Chondrocyte (in vitro differentiated cells): ENCODE measurements around the gene COMMD4. TPM values are rescaled to one million over a fixed set of nuclear protein-coding genes. Genes with fewer than 3 reads are reported as not detected.

Source experiments
- DNase-seq: peaks from one replicate; pipeline ENCODE4 v3.0.0; 2021; ENCODE audit warnings: mixed read lengths, low spot score
- H3K27ac Mint-ChIP-seq: one replicate; pipeline ENCODE4 v1.8.0; 2021; ENCODE audit warnings: mild to moderate bottlenecking, moderate library complexity, mixed read lengths; ENCODE audit not compliant: unreplicated experiment
- H3K27me3 Mint-ChIP-seq: 2 replicates; pipeline ENCODE4 v1.8.0; 2021; ENCODE audit warnings: low read depth, mixed read lengths
- H3K36me3 Mint-ChIP-seq: 2 replicates; pipeline ENCODE4 v1.8.0; 2021; ENCODE audit warnings: low read depth, mixed read lengths
- H3K4me1 Mint-ChIP-seq: 2 replicates; pipeline ENCODE4 v1.8.0; 2021; ENCODE audit warnings: low read depth, mild to moderate bottlenecking, mixed read lengths
- H3K4me3 Mint-ChIP-seq: one replicate; pipeline ENCODE4 v1.8.0; 2021; ENCODE audit warnings: mild to moderate bottlenecking, moderate library complexity, mixed read lengths; ENCODE audit not compliant: unreplicated experiment
- H3K9me3 Mint-ChIP-seq: 2 replicates; pipeline ENCODE4 v1.8.0; 2021; ENCODE audit warnings: low read depth, mixed read lengths
- total RNA-seq: library from RNA; stranded (reverse); gene quantifications from 3 replicates; pipeline ENCODE4 v1.2.1, GENCODE V29; 2021
- TF ChIP-seq, protein P1 (sequence below): fragments of 200-600 bp; sonication (generic); IDR thresholded peaks from 2 replicates; pipeline ENCODE4 v1.5.0; 2021; ENCODE audit warnings: antibody characterized with exemption, mild to moderate bottlenecking, moderate library complexity

The COMMD4 gene
- total RNA-seq, 1 donor from 2014 or later, result 69.8 TPM

DNA sequence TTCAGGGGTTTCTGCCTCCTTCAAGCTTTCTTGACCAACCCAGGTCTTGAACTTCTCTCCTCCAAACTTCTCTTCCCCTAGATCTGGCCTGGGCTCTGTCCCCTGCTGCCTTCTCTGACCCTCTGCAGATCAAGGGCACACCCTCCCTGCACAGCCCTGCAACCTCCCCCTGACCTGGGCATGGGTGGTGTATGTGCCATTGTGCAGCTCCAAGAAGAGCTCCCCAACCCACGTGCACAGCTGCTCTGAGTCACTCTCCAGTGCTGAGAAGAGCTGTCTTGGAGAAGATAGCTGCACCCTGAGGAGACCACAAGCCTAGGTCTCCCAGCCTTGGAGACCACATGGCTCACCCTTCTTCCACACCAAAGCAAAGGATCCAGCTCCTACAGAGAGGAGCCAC lies 24.5 kb downstream of the COMMD4 start:
- TF ChIP-seq, protein P1, sequence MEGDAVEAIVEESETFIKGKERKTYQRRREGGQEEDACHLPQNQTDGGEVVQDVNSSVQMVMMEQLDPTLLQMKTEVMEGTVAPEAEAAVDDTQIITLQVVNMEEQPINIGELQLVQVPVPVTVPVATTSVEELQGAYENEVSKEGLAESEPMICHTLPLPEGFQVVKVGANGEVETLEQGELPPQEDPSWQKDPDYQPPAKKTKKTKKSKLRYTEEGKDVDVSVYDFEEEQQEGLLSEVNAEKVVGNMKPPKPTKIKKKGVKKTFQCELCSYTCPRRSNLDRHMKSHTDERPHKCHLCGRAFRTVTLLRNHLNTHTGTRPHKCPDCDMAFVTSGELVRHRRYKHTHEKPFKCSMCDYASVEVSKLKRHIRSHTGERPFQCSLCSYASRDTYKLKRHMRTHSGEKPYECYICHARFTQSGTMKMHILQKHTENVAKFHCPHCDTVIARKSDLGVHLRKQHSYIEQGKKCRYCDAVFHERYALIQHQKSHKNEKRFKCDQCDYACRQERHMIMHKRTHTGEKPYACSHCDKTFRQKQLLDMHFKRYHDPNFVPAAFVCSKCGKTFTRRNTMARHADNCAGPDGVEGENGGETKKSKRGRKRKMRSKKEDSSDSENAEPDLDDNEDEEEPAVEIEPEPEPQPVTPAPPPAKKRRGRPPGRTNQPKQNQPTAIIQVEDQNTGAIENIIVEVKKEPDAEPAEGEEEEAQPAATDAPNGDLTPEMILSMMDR, result no peak
- DNase-seq, result no peak
- no peaks in the 10 kb centered on the region for H3K9me3 Mint-ChIP-seq
- H3K4me1 Mint-ChIP-seq, result no peaks in the 10 kb centered on the region
- H3K27ac Mint-ChIP-seq, result peak overlapping the region; percentile 50
- no peaks in the 10 kb centered on the region for H3K27me3 Mint-ChIP-seq
- no peak overlapping the region for H3K4me3 Mint-ChIP-seq
- H3K36me3 Mint-ChIP-seq, result peaks cover 6% of the 10 kb centered on the region

DNA sequence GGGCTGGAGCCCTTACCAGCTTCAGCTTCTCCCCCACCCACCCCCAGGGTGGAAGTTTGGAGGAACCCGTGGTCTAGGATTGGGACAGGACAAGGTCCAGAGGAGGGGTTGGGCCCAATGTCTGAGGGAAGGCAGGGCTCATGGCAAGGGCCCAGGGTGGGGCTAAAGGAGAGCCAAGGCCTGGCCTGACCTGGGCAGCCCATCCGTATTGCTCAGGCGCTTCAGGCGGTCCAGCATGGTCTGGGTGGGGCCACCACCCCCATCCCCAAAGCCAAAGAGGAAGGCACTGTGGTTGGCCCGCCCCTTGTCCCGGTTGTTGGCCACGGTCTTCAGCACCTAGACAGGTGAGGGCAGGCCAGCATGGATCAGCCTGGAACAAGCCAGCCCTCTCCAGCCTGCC lies 25.0 kb downstream of the COMMD4 start:
- Mint-ChIP-seq H3K27me3 (no peaks in the 10 kb centered on the region), H3K4me3 (no peak overlapping the region), H3K36me3 (peaks cover 7% of the 10 kb centered on the region), H3K27ac (no peak overlapping the region), H3K4me1 (no peaks in the 10 kb centered on the region), H3K9me3 (no peaks in the 10 kb centered on the region)
- no peak for DNase-seq
- TF ChIP-seq, protein P1, result no peak

DNA sequence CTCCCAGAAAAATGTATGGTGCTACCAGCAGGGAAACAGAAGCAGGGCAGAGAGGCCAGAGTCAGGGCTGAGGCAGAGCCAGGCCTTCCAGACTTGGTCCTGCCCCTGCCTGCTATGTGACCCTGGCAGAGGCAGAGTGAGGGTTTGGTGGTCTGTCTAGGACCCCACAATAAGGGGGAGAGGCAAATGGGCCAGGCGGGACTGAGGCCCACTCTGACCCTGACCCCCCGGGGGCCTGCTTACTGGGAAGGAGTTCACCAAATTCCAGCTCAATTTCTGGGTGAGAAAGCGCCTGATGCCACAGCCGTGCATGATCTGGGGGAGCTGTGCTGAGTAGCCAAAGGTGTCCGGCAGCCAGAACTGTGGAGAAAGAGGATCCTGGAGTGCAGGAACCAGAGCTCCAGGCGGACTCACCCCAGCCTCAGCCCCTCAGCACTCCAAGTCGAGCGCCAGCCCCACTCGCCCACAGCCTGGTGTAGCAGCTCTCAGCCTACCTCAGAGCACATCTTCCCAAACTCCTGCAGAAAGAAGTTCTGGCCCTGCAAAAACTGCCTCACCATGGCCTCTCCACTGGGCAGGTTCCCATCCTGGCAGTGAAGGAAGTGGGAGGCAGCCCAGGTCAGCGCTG lies 25.6 kb downstream of the COMMD4 start:
- Mint-ChIP-seq H3K9me3 (no peaks in the 10 kb centered on the region), H3K4me3 (no peak overlapping the region), H3K4me1 (no peaks in the 10 kb centered on the region), H3K27me3 (no peaks in the 10 kb centered on the region), H3K27ac (no peak overlapping the region), H3K36me3 (peaks cover 7% of the 10 kb centered on the region)
- no peak for DNase-seq
- TF ChIP-seq, protein P1, result no peak

DNA sequence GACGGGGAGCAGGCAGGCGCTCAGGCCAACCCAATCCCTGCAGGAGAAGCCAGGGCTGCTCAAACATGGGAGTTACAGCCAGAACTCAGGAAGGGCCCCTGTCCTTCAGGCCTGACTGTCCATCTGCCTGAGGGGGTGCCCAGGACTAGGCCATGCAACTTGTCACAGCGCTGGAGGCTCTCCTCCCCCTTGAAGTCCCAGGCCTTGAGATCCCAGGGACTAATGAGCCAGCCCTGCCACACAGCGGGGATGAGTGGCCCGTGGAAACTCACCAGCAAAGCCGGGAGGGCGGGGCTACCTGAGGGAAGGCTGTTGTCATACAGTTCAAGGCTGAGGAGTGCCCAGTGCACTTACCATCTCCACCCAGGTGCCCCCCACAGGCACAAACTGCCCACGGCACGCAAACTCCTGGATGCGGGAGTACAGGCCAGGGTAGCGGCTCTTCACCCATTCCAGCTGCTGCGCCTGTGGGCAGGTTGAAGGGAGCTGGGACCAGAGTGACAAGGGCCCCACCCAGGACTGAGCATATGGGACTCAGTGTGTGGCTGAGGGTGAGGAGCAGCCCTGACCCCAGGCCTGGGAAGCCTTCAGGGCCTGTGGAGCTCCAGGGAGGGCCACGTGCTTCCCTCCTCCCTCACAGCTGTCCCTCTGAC lies 26.3 kb downstream of the COMMD4 start:
- Mint-ChIP-seq H3K4me3 (no peak overlapping the region), H3K27ac (no peak overlapping the region), H3K36me3 (peaks cover 7% of the 10 kb centered on the region), H3K27me3 (no peaks in the 10 kb centered on the region), H3K9me3 (no peaks in the 10 kb centered on the region), H3K4me1 (peaks cover 4% of the 10 kb centered on the region)
- TF ChIP-seq, protein P1, result no peak
- DNase-seq, result no peak

DNA sequence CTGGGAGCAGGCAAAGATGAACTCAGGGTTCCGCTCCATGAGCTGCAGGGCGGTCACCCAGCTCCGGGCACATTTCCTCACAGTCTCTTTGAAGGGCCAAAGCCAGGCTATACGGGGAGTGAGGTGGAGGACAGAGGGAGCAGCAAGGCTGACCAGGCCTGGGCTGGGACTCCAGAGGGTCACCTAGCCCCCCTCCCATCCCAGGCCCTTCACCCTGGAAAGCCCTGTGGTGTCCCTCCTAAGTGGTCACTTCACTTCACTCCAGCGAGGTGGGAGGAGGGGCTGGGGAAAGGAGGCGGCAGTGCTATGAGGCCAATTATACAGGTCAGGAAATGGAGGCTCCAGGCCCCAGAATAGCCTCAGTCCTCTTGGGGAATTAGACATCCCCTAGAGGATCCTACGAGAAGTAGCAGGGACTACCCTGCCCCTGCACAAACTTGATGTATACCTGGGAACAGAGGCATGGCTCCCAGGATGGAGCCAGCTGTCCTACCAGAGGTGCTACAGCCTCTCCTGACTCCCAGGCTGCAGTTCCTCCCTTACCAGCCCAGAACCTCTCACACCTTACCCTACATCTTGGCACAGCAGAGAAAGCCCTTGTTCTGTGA lies 26.9 kb downstream of the COMMD4 start:
- Mint-ChIP-seq H3K27me3 (no peaks in the 10 kb centered on the region), H3K4me3 (no peak overlapping the region), H3K9me3 (no peaks in the 10 kb centered on the region), H3K27ac (no peak overlapping the region), H3K4me1 (peaks cover 9% of the 10 kb centered on the region), H3K36me3 (peaks cover 7% of the 10 kb centered on the region)
- DNase-seq, result no peak
- TF ChIP-seq, protein P1, result no peak
